Putamen (tissue), 1 donor: ENCODE results near the gene CROCC2.
A peak's percentile ranks its signal among the peaks of the same experiment; 100 is the strongest.

Source experiments
- DNase-seq: peaks from one replicate; pipeline ENCODE4 v3.0.0-alpha.2; 2016; ENCODE audit warnings: low spot score

Gene CROCC2

GRCh38 chr2:240891492-240892340 is 14.4 kb upstream of the CROCC2 start:
- no peak for DNase-seq

GRCh38 chr2:240892356-240892755 is 13.8 kb upstream of the CROCC2 start:
- DNase-seq, result no peak

GRCh38 chr2:240892925-240893324 is 13.2 kb upstream of the CROCC2 start:
- no peak for DNase-seq

- DNase-seq, result peak; percentile 11
These were observed 12.7 kb upstream of the CROCC2 start for GRCh38 chr2:240893363-240893844.

- DNase-seq, result no peak
These were observed 12.1 kb upstream of the CROCC2 start for GRCh38 chr2:240894006-240894405.

- DNase-seq, result no peak
These were observed 11.1 kb upstream of the CROCC2 start for GRCh38 chr2:240894836-240895558.

- no peak for DNase-seq
These were observed 10.3 kb upstream of the CROCC2 start, which contains the start of gene MAB21L4 for GRCh38 chr2:240895656-240896388. TSS of gene MAB21L4 (minus strand) at chr2:240896156. CDS start at chr2:240895997, 159 bp downstream.

- no peak for DNase-seq
These were observed 9.7 kb upstream of the CROCC2 start for GRCh38 chr2:240896394-240896793.

GRCh38 chr2:240896871-240897692 is 9.1 kb upstream of the CROCC2 start:
- no peak for DNase-seq

GRCh38 chr2:240898108-240898730 is 7.9 kb upstream of the CROCC2 start:
- DNase-seq, result no peak

- no peak for DNase-seq
These were observed 7.2 kb upstream of the CROCC2 start for GRCh38 chr2:240898731-240899467.

GRCh38 chr2:240899468-240899865 is 6.7 kb upstream of the CROCC2 start:
- DNase-seq, result no peak

GRCh38 chr2:240900141-240900860 is 5.8 kb upstream of the CROCC2 start:
- no peak for DNase-seq

GRCh38 chr2:240901986-240902614 is 4.0 kb upstream of the CROCC2 start:
- DNase-seq, result no peak

GRCh38 chr2:240902615-240903041 is 3.5 kb upstream of the CROCC2 start:
- DNase-seq, result no peak

- DNase-seq, result no peak
These were observed 2.7 kb upstream of the CROCC2 start for GRCh38 chr2:240903191-240904060.

- DNase-seq, result no peak
These were observed 1.6 kb upstream of the CROCC2 start for GRCh38 chr2:240904216-240905175.
